Activated T-cell treated with anti-CD3 and anti-CD28 coated beads for 24 hours (primary cell): Measurements from ENCODE around the gene FADS3.

ENCODE experiments used
- DNase-seq: peaks from one replicate; pipeline ENCODE4 v3.0.0-alpha.2; 2020; ENCODE audit warnings: low read depth

The FADS3 gene

DNA sequence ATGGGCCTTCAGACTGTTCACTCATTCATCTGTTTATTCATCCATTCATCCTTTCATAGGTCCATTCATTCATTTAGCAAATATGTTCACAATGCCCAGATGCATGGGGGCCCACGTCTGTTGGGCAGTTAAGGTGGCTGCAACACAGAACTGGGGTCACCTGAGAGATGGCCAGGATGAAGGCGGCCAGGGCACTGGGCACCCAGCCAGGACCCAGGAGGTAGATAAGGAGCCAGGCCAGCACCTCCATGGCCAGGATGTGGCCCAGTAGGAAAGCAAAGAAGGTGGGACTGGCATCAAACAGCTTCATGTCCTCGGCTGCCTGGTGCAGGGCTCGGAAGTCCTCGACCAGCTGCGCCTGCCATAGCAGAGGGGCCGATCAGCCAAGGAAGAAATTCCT, 12.2 kb downstream of the FADS3 start:
- DNase-seq, result no peak

DNA sequence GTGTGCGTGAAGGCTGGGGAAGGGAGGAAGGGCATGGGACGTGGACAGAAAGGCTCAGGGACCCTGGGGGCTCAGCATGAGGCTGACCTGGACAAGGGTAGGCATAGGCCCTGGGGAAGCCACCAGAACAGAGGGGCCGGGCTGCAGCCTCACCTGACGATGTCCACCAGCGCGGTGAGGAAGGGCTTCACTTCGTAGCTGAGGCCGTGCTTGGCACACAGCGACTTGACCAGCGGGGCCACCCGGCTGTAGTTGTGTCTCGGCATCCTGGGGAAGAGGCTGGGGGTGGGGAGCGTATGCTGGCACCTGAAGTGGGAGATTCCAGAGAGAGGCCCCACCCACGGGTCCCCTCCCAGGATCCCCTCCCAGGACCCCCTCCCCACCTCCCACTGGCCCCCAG, 15.6 kb downstream of the FADS3 start:
- no peak for DNase-seq

DNA sequence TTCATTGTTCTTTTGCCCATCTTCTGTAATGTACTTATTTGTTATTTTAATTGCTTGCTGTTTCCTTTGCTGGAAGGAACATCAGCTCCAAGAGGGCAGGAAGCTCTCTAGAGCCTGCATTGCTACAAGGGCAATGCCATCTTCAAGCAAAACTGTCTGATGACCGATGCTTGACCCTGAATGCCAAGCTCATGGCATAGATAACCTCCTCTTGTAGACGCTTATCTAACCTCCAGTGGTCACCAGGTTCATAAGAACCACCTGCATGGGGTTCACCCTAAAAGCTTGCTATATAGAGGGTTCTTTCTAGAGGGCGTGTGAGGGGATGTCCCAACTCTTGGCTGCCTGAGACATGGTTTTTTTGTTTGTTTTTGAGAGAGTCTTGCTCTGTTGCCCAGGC, 16.5 kb downstream of the FADS3 start:
- DNase-seq, result no peak

DNA sequence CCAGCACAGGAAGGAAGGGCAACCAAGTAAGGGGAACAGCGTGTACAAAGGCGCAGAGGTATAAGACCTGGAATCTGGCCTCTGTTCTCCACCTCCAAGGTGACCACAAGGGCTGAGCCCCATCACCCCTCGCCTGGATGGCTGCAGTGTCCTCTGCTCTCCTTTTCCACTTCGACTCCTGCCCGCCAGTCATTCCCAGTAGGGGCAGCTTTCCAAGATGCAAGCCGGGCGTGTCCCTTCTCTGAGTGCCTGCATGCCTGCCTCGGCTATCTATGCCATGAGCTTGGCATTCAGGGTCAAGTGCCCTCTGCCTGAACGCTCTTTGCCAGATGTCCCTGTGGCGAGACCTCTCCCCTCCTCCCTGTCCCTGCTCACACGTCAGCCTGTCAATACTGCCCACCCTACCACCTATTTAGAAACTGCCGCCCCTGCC, 17.0 kb downstream of the FADS3 start:
- DNase-seq, result no peak

DNA sequence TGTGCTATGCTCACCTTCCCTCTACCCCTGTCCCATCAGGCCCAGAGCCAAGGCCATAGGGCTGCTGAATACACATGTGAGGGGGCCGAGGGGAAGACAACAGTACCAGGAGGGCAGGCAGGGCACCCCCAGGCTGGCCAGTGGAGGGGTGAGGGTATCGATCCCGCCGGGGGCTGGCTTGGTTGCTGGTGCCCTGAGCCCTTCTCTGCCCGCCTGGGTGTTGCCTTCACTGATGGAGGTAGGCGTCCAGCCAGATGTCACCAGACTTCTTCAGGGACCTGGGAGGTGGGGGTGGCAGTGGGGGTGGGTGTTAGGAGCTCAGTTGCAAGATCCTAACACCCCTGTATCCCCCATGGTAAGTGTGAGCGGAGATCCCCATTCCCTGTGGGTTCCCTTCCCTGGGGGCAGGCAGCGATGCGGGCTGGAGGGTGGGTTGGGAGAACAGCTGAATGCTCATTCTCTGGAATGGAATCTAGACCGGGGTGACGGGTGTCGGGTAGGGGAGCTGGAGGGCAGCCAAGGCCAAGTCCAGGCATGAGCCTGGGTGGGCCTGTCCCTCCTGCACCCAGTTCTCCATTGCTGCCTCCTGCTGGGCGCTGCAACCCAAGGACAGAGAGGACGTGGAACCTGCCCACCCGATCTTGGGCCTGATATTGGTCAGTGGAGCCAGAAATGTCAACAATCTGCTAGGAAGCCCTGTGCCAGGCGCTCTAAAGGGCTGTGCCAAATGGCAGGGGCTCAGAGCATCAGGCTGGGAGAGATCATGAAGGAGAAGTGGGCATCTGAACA, 17.6 kb downstream of the FADS3 start:
- no peak for DNase-seq

DNA sequence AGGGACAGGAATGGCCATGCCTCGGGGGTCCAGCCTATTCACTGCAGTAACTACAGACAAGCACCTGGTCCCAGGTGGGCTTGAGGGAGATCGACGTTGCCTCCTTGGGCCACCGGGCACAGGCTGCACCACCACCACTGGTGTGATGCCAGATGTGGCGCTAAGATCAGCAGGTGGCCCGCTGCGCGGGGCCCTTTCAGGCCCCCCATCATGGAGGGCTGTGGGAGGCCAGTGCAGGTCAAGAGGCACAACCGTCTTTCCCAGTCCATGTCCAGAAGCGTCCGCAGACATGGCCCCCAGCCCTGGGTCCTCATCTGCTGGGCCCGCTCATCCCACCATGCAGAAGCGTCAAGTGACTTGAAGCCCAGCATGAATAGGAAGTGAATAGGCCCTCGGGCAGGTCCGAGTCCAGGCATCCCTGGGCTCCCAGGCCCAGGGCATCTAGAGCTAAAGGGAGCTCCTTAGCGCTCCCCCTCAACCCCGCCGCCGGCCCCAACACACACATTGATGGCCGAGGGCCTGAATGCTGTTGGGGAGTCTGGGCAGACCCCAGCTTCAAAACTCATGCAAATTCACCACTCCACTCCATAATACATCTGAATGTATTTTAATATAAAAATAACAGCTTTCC, 18.3 kb downstream of the FADS3 start:
- no peak for DNase-seq

DNA sequence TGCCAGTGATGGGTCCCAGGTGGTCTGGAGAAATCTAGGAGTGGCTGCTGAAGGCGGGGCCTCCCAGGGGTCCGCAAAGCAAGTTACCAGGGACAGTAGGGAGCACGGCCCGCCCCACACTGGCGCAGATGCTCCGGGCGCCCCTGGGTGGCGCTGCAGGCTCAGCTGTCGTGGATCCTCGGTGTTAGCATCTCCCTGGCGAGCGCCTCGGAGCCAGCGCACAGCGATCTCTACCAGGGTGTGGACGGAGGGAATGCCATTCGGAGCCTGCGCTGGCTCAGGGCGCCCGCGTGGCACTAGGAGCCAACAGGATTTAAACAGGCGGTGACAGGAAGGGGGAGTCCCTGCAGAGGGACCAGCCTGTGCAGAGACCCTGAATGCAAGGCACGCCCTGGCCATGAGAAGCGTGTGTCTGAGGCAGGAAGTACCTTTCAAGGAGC, 20.2 kb downstream of the FADS3 start:
- peak; percentile 46 for DNase-seq

DNA sequence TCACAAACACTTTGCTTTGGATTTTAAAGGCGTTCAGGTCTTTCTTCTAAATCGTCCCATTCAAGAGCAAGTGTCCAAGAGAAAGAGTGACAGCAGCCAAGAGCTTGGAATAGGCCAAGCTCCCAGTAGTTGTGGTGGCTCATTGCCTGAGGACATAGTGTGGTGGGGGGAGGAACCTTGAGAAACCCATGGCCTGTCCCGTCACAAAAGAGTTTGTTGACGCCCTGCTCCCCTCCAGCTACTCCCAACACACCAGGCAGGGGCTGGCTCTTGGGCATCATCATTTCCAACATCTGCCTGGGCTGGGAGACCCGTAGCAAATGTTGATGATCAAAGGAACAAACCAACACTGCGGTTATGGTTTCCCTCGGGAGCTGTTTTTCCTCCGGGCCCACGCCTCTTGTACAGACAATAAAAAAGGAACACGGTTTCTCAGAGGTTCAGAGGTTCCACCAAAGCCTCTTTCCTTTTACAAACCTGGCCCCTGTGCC, 20.8 kb downstream of the FADS3 start:
- no peak for DNase-seq

DNA sequence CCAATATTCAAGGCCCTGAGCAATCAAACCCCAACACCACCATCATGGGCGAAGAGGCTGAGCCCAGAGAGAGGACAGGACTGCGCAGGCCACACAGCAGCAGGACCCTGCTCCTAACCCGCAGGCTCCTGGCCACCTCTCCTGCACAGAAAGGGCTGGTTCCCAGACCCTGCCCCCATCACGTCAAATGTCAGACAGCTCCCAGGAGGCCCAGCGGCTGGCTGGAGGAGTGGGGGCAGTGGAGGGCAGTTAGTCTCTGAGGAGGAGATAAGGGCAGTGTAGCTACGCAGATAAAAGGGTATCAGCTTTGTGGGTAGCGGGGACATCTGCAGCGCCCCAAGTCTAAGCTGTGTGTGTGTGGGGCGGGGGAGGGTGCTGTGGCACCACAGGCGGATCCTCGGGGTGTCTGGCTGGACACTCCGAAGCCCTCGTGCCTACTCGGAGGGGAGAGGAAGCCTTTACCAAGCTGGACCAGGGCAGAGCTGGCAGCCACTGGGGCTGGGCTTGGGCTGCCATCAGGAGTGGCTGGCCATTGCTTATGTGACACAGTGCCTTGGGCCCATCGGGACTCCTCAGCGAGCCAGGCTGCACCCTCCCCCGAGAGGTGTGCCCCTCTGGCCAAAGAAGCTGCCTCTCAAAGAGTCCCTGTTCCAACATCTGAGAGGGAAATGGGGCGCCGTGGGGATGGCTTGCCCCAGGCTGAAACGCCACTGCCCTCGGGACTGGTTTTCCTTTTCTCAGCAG, 21.5 kb downstream of the FADS3 start:
- DNase-seq, result no peak

DNA sequence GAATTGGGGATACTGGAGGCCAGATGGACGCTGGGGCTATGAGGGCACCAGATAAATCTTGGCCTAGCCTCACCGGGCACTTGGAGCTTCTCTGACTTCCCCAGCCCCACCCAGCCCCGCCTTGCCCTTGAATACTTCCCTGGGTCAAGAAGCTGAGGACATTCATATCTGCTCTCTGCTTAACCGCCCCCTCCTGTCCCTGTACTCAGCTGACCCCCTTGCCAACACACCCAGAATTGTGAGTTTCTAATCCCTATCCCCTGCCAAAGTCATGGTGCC, 22.0 kb downstream of the FADS3 start:
- DNase-seq, result no peak

DNA sequence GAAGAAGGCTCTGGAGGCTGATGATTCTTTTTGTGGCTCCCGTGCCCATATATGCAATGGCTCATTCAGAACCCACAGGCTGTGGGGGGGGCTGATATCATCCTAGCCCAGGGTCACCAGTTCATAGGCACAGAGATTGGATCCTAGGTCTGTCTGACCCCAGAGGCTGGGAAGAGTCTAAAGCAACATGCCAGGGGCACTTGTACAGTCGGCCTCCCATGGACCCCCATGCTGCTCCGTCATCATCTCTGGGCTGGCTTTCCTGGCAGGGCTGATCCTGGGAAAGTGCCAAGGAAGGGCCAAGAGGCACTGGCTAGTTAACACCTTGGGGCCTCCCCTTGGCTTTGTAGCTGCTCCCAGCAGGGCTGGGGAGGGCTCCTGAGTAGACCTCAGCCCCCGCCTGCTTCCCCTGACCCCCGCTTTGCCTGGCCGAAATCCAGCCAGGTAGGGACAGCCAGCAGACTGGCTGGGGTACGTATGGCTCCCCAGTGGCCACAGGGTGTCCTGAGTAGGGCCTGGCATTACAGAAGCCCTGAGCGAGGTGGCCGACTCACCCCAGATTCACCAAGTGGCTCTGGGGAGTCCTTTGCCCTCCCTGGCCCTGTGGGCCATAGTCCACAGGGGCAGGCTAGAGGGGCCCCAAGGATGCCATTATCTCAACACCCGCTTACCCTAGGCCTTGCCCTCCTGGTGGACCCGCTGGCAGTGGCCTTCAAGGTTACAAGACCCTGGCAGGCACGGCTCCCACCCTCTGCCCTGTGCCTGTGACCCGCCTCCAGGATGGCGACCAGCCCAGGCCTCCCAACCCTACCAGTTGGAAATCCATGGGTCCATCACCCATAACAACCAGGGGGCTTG, 22.5 kb downstream of the FADS3 start:
- no peak for DNase-seq

DNA sequence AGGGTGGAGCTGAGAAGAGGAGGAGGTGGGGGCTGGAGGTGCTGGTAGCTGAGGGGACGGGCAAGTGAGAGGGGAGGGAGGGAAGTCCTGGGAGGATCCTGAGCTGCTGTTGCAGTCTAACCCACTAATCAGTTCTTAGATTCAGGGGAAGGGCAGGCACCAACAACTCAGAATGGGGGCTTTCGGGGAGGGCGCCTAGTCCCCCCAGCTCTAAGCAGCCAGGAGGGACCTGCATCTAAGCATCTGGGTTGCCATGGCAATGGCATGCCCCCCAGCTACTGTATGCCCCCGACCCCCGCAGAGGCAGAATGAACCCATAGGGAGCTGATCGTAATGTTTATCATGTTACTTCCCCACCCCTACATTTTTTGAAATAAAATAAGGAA, 24.4 kb downstream of the FADS3 start:
- DNase-seq, result no peak

DNA sequence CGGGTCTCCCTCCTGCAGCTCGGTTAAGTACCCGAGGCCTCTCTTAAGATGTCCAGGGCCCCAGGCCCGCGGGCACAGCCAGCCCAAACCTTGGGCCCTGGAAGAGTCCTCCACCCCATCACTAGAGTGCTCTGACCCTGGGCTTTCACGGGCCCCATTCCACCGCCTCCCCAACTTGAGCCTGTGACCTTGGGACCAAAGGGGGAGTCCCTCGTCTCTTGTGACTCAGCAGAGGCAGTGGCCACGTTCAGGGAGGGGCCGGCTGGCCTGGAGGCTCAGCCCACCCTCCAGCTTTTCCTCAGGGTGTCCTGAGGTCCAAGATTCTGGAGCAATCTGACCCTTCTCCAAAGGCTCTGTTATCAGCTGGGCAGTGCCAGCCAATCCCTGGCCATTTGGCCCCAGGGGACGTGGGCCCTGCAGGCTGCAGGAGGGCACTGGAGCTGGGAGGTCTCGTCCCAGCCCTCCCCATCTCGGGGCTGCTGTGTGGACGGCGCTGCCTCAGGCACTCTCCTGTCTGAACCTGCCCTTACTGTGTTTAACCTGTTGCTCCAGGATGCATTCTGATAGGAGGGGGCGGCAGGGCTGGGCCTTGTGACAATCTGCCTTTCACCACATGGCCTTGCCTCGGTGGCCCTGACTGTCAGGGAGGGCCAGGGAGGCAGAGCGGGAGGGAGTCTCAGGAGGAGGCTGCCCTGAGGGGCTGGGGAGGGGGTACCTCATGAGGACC, 25.0 kb downstream of the FADS3 start:
- no peak for DNase-seq

DNA sequence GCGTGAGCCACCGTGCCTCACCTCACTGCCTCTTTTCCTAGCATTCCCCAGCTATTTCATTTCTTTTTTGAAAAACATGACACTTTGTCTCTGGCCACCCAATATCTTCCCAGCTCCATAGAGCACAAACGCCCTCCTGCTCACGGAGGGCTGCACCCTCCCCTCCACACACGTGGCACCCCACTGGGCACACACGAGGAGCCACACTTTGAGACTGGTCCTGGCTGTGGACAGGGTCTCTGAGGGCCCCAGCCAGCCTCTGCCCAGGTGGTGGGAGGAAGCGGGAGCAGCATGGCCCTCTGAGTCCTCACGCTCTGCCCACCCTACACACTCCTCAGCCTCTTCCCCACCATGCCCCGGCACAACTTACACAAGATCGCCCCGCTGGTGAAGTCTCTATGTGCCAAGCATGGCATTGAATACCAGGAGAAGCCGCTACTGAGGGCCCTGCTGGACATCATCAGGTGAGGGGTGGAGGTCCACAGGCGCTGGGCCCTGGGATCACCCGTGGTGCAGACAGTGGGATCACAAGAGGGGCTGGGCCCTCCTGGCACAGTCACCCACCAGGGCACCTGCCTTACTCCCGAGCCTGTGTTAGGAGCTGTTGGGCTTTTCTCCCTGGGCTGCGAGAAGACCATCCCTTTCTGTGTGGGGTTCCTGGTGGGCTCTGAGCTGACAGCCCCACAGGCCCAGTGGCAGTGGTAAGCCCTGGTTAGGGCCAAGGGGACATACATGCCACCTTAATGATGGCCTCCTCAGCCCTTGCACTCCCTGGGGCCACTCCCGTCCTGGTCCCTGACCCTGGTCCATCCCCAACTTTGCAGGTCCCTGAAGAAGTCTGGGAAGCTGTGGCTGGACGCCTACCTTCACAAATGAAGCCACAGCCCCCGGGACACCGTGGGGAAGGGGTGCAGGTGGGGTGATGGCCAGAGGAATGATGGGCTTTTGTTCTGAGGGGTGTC, 26.2 kb downstream of the FADS3 start:
- no peak for DNase-seq

DNA sequence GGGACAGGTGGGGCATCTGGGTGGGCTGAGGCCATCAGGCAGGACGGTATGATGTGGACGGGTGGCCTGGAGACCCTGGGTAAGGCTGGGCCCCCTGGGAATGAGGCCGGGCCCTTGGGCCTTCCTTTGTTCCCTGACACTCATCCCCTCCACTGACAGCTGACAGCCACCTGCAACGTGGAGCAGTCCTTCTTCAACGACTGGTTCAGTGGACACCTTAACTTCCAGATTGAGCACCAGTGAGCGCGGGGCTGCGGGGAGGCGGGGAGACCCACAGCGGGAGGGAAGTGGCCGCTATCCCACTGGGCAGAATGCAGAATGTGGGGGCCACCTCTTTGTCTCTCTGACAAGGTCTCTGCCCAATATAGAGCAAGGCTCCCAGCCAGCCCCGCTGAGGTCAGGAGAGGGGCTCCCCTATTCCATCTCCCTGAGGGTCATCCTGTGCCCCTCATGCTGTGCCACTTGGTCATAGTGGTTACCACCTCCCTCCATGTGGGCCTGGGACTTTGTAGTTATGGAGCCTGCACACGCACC, 27.7 kb downstream of the FADS3 start:
- no peak for DNase-seq

DNA sequence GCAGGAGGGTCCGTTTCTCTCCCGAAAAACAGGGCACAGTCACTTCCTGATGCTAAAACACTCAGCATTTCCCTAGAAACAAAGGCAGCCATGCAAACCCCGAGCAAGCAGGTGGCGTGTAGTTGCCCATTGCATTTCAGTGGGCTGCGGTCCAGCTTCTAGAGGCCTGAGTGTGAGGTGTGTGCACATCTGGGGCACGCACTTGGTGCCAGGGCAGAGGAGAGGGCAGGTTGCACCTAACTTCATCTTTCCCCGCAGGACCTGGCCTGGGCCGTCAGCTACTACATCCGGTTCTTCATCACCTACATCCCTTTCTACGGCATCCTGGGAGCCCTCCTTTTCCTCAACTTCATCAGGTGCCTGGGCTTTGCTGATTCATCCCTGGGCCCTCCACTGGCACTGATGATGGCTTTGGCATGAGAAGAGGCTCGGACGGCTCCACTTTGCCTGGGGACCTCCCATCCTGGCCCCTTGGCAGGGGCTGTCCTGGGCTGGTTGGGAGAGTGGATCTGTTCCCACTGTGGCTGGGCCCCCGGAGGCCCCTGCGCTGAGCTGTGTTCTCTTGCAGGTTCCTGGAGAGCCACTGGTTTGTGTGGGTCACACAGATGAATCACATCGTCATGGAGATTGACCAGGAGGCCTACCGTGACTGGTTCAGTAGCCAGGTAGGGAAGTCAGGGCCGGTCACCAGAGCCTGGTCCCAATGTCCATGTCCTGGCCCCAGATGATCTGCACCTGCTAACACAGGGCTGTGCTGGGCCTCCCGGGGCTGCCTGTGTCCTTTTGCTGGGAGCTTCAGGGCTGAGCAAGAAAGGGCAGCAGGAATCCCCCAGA, 28.4 kb downstream of the FADS3 start:
- no peak for DNase-seq

DNA sequence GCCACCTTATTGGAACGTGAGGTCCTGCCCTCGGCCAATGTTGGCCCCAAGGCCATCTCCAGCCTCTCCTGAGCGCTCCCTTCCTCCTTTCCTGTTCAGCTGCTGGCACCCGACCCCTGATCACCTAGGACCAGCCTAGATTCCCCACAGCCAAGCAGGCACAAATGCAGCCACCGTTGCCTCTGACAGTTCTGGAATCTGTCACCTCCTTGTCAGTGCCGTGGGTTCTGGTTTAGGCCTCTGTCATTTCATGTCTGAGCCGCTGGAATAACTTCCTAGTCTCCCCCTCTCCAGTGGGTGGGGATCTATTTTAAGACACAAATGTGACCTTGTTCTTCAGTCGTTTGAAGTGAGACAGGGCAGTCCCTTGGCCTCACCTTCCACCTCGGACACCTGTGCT, 29.7 kb downstream of the FADS3 start:
- no peak for DNase-seq

DNA sequence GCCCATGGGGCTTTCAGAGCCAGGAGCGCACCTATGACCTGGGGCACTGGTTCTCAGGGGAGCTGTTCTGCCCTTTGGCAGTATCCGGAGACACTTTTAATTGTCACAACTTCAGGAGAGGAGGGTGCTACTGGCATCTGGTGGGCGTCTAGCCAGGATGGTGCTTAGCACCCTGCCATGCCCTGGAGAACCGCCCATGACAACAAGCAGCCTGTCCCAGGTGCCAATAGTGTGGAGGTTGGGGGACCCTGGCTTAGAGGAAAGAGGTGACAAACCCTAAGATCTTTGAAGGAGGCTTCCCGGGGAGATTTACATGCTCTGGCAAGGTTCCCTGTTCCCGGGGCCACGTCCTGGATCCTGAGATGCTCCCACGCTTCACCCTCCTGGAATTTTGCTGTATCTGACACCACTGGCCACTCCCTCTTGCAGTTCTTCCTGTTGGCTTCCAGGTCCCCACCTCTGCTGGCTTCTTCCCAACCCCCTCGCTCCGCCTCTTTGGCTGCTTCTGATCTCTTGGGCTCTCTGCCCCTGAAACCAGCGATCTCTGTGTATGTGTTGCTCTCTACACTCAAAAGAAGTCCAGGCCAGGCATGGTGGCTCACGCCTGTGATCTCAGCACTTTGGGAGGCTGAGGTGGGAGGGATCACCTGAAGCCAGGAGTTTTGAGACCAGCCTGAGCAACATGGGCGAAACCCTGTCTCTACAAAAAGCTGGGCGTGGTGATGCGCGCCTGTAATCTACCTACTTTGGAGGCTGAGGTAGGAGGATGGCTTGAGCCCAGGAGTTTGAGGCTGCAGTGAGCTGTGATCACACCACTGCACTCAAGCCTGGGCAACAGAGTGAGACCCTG, 31.1 kb downstream of the FADS3 start:
- no peak for DNase-seq
